ENCODE measurements around the gene ENTPD6.

DNA sequence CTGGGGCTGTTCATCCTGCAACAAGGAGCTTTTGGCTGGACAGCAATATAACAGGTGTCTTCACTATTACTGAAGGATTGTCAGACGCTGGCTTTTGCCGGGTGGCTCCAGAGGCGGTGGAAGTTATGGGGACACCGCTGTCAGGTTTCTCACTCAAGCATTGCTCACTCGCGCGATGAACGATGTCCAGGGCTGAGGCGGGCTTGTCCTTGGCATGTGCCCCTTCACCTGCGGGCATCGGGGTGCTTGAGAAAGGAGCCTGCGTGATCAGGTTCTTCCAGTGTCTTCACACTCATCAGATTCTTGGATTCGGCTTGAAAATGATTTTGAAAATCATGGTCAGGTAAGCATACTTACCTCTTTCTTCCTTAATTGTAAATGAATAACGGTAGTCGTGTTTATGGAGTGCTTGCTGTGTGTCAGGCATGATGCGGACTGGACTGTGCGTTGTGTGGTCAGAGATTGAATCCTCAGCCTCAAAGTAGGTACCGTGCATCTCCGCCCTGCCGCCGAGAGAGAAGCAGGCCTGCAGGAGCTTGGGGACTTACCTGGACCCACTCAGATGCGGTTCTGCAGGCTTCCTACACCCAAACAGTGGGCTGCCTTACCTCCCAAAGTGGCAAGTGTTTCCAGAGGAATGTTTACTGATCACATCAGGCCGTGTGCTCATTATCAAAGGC lies 34.1 kb downstream of the ENTPD6 start:
- TF ChIP-seq POLR2A (IDR thresholded peaks at IDR 0.05; ENCODE audit: low read length) (no peak), GATA1 (IDR thresholded peaks at IDR 0.05; ENCODE audit: low read depth, low read length) (no peak)

Data from erythroblast (primary cell).